Measurements from ENCODE around the gene WAPL.

DNA sequence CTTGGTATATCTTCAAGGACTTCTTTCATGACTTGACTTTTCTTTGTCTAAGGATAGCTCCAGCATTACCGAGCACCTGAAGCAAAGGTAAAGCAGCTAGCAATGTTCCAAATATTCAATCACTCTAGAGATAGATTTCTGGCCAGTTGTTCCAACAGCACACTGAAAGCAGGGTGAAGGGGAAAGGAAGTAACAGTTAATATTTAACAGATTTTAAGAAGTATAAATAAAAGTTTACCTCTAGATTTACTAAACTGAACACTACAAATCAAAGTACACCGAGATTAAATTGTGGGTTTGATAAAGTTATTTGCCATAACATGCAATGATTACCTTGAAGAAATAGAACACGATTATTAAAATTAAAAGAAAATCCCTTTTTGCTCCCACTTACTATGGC lies 84.1 kb downstream of the WAPL start:
- TF ChIP-seq CTCF (IDR thresholded peaks at IDR 0.05) = no peak
- no peak for TF ChIP-seq EP300 (IDR thresholded peaks at IDR 0.05)

Measured in ovary (tissue), 3 donors.